Measurements from ENCODE around the gene TBC1D22A. TPM values are rescaled to one million over a fixed set of nuclear protein-coding genes. Genes with fewer than 3 reads are reported as not detected.

The TBC1D22A gene
- total and polyA plus RNA-seq, 8 donors, result 13.3 to 53.1 (median 21.5) TPM

GRCh38 chr22:47149976-47150375 is 387.5 kb downstream of the TBC1D22A start:
- intact Hi-C loops (cut with DNase I; ENCODE audit: low total_unique reads), result no loop called here
- 75 to 88% (median 85%) methylated on average over 10 to 13 of the region's 13 CpGs for WGBS, 5 donors

GRCh38 chr22:47150426-47150825 is 388.0 kb downstream of the TBC1D22A start:
- Histone ChIP-seq H3K4me3 (no peak overlapping the region), H3K27ac (no peak overlapping the region), H3K27me3 (no peaks in the 10 kb centered on the region), H3K36me3 (no peaks in the 10 kb centered on the region), H3K9me3 (no peaks in the 10 kb centered on the region), H3K4me1 (peaks cover 6 to 20% (median 8%) of the 10 kb centered on the region in 4 donors)
- no peak for DNase-seq
- TF ChIP-seq CTCF (IDR thresholded peaks at IDR 0.05), result no peak
- TF ChIP-seq POLR2A (IDR thresholded peaks at IDR 0.05), result no peak
- no peak for TF ChIP-seq EP300 (IDR thresholded peaks at IDR 0.05)
- TF ChIP-seq POLR2AphosphoS5 (IDR thresholded peaks at IDR 0.05), result no peak
- 91 to 96% (median 95%) methylated on average over 10 to 21 of the region's 21 CpGs for WGBS, 5 donors
- intact Hi-C loops (cut with DNase I; ENCODE audit: low total_unique reads), result no loop called here

More at GRCh38 chr22:47149976-47150375, 387.5 kb downstream of the TBC1D22A start:
- Histone ChIP-seq H3K4me3 (no peak overlapping the region), H3K27ac (no peak overlapping the region), H3K36me3 (no peaks in the 10 kb centered on the region), H3K4me1 (peaks cover 6 to 22% (median 13%) of the 10 kb centered on the region in 4 donors), H3K9me3 (no peaks in the 10 kb centered on the region), H3K27me3 (no peaks in the 10 kb centered on the region)
- DNase-seq, result no peak
- TF ChIP-seq CTCF (IDR thresholded peaks at IDR 0.05), result no peak
- TF ChIP-seq POLR2A (IDR thresholded peaks at IDR 0.05), result no peak
- TF ChIP-seq EP300 (IDR thresholded peaks at IDR 0.05), result no peak
- no peak for TF ChIP-seq POLR2AphosphoS5 (IDR thresholded peaks at IDR 0.05)

- H3K36me3 ChIP-seq, result no peaks in the 10 kb centered on the region
- no peak for DNase-seq
- no peaks in the 10 kb centered on the region for H3K9me3 ChIP-seq
- H3K4me1 ChIP-seq, result peaks cover 6 to 15% (median 6%) of the 10 kb centered on the region in 4 donors
- no peak overlapping the region for H3K27ac ChIP-seq
- WGBS, 5 donors, result 96 to 98% (median 97%) methylated on average over 19 of the region's 19 CpGs
- intact Hi-C loops (cut with DNase I; ENCODE audit: low total_unique reads), result no loop called here
- H3K27me3 ChIP-seq, result no peaks in the 10 kb centered on the region
- H3K4me3 ChIP-seq, result no peak overlapping the region
- TF ChIP-seq POLR2A (IDR thresholded peaks at IDR 0.05) (no peak), POLR2AphosphoS5 (IDR thresholded peaks at IDR 0.05) (no peak), CTCF (IDR thresholded peaks at IDR 0.05) (no peak), EP300 (IDR thresholded peaks at IDR 0.05) (no peak)
Observed at GRCh38 chr22:47151064-47151463, 388.6 kb downstream of the TBC1D22A start.

DNA sequence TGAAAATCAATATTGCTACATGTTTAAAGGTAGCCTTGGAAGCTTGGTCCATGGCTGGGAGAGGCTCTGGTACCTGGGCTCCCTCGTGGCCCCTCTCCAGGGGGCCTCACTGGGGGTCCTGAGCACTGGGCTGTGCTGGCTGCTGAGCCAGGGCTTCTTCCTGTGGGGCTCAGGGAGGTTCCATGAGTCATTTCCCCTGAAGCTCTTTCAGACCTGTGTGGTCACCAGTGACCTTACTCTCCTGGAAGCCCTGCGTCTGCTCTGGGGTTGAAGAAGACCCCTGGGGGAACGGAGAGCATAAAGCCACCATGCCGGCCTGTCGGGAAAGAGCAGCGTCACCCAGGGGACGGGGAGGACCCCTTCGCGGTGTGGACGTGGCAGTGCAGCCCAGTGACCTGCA is 389.0 kb downstream of the TBC1D22A start:
- no peaks in the 10 kb centered on the region for H3K36me3 ChIP-seq
- no peaks in the 10 kb centered on the region for H3K27me3 ChIP-seq
- no peak for TF ChIP-seq CTCF (IDR thresholded peaks at IDR 0.05)
- TF ChIP-seq POLR2AphosphoS5 (IDR thresholded peaks at IDR 0.05), result no peak
- no peak for TF ChIP-seq POLR2A (IDR thresholded peaks at IDR 0.05)
- TF ChIP-seq EP300 (IDR thresholded peaks at IDR 0.05), result no peak
- peaks cover 6 to 15% (median 6%) of the 10 kb centered on the region in 4 donors for H3K4me1 ChIP-seq
- intact Hi-C loops (cut with DNase I; ENCODE audit: low total_unique reads), result no loop called here
- 90 to 95% (median 94%) methylated on average over 10 of the region's 10 CpGs for WGBS, 5 donors
- H3K9me3 ChIP-seq, result no peaks in the 10 kb centered on the region
- DNase-seq, result no peak
- no peak overlapping the region for H3K27ac ChIP-seq
- H3K4me3 ChIP-seq, result no peak overlapping the region
